OCI-LY1 (cell line): Measurements from ENCODE around the gene RALBP1.

ENCODE experiments used
- EZH2 ChIP-seq: fragments of 200-600 bp; sonication (generic), shearing (Covaris generic); IDR thresholded peaks from 2 replicates; pipeline ENCODE4 v1.8.0; 2017; ENCODE audit warnings: borderline replicate concordance, mixed run types, mild to moderate bottlenecking, antibody characterized with exemption, low read length, moderate library complexity, mixed read lengths
- TF ChIP-seq, protein P1 (sequence below): fragments of 200-600 bp; sonication (generic), shearing (Covaris generic); IDR thresholded peaks from 2 replicates; pipeline ENCODE4 v1.5.1; 2017; ENCODE audit warnings: mild to moderate bottlenecking, antibody characterized with exemption, low read length, moderate library complexity, mixed read lengths

DNA sequence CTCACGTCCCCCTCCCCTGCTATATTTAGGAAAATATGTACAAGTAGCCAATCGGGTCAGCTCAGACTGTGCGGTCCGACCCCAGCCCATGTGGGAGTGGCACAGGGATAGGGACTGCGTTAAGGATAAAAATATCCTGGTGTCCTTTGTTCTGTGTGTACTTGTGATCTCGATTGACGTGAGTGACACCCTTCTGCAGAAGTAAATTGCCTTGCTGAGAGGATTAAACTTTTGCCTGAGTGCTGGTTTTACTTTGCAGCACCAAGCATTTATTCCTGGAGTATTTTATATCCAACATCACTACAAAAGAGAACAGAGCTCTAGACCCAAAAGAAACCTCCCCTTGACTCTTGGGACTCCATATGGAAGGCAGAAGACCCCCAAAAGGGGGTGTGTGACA is 28.0 kb upstream of the RALBP1 start:
- TF ChIP-seq, protein P1, sequence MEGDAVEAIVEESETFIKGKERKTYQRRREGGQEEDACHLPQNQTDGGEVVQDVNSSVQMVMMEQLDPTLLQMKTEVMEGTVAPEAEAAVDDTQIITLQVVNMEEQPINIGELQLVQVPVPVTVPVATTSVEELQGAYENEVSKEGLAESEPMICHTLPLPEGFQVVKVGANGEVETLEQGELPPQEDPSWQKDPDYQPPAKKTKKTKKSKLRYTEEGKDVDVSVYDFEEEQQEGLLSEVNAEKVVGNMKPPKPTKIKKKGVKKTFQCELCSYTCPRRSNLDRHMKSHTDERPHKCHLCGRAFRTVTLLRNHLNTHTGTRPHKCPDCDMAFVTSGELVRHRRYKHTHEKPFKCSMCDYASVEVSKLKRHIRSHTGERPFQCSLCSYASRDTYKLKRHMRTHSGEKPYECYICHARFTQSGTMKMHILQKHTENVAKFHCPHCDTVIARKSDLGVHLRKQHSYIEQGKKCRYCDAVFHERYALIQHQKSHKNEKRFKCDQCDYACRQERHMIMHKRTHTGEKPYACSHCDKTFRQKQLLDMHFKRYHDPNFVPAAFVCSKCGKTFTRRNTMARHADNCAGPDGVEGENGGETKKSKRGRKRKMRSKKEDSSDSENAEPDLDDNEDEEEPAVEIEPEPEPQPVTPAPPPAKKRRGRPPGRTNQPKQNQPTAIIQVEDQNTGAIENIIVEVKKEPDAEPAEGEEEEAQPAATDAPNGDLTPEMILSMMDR, result no peak
- no peak for TF ChIP-seq EZH2
